Gastroesophageal sphincter (tissue), 4 donors: Measurements from ENCODE around the gene TBC1D1. TPM values are rescaled to one million over a fixed set of nuclear protein-coding genes. Genes with fewer than 3 reads are reported as not detected.
"Not testable (repeated sequence)": the region's sequence is repeated elsewhere in the genome, so short reads cannot be mapped to it uniquely, and the experiment has no call there.

Experiments used
- ATAC-seq: fragments of 150-250 bp; one replicate; pipeline ENCODE4 v1.9.1; 2016; ENCODE audit warnings: mild to moderate bottlenecking, moderate library complexity
- H3K27ac ChIP-seq, 4 donors: fragments of 200-600 bp; sonication (generic) in 3 of 4; 1 replicate in 3 of 4; 2 replicates in 1 of 4; pipeline ENCODE4 v1.5.1; 2016 to 2019
- H3K27me3 ChIP-seq: fragments of 200-600 bp; sonication (generic); one replicate; pipeline ENCODE4 v1.5.1; 2019
- H3K36me3 ChIP-seq, 2 donors: fragments of 200-600 bp; sonication (generic); one replicate each; pipeline ENCODE4 v1.5.1; 2019; ENCODE audit warnings: control low read depth in 1 of 2
- H3K4me1 ChIP-seq, 3 donors: fragments of 200-600 bp; sonication (generic); 1 replicate in 2 of 3; 2 replicates in 1 of 3; pipeline ENCODE4 v1.5.1; 2016 to 2019; ENCODE audit warnings: control low read depth in 2 of 3
- H3K4me3 ChIP-seq, 2 donors: fragments of 200-600 bp; sonication (generic); one replicate each; pipeline ENCODE4 v1.5.1; 2019; ENCODE audit warnings: mild to moderate bottlenecking in 1 of 2, moderate library complexity in 1 of 2
- H3K9me3 ChIP-seq, 3 donors: fragments of 200-600 bp; sonication (generic); one replicate each; pipeline ENCODE4 v1.5.1; 2017 to 2019; ENCODE audit warnings: control low read depth in 2 of 3
- CTCF ChIP-seq, 4 experiments: fragments of 200-600 bp in 2 of 4; fragments of 450-650 bp in 2 of 4; sonication (generic) in 1 of 4; IDR thresholded peaks; one replicate each; pipeline ENCODE4 v1.5.1; 2017 to 2019; ENCODE audit warnings: antibody characterized with exemption in 4 of 4, mild to moderate bottlenecking in 2 of 4, moderate library complexity in 2 of 4
- EP300 ChIP-seq: sonication (generic); formaldehyde crosslinking; IDR thresholded peaks from one replicate; pipeline ENCODE4 v1.6.1; 2017; ENCODE audit warnings: antibody characterized with exemption, mild to moderate bottlenecking
- POLR2A ChIP-seq, 2 donors: fragments of 450-650 bp; IDR thresholded peaks; one replicate each; pipeline ENCODE4 v1.6.1; 2017; ENCODE audit warnings: antibody characterized with exemption in 2 of 2, mild to moderate bottlenecking in 2 of 2, moderate library complexity in 1 of 2
- POLR2AphosphoS5 ChIP-seq: sonication (generic); formaldehyde crosslinking; IDR thresholded peaks from one replicate; pipeline ENCODE4 v1.6.1; 2017; ENCODE audit warnings: antibody characterized with exemption
- WGBS, 2 donors: methylation state at CpG; one replicate each; pipeline ENCODE4 v1.1.5; 2018; ENCODE audit warnings: low coverage in 1 of 2; 5-methylcytosine and 5-hydroxymethylcytosine counted together
- total RNA-seq, 4 donors: library from RNA; depleted of rRNA; stranded (reverse); fragments of >200 nt; gene quantifications; one replicate each; pipeline ENCODE4 v1.1.0, GENCODE V29; 2016

Gene TBC1D1
- total RNA-seq, 4 donors from 2014 or later = 190 to 279 (median 241) TPM

- TF ChIP-seq POLR2AphosphoS5 (no peak), EP300 (no peak), CTCF (IDR thresholded peaks at IDR 0.05) (no peak), POLR2A (IDR thresholded peaks at IDR 0.05) (no peak)
- no peak for ATAC-seq
- no peaks in the 10 kb centered on the region for H3K9me3 ChIP-seq
- peak overlapping the region in 3 of 4 donors; percentile 48 to 76 (median 64) for H3K27ac ChIP-seq
- WGBS, 2 donors = 87 to 93% methylated on average over 3 to 13 of the region's 37 CpGs
- no peak overlapping the region for H3K4me3 ChIP-seq
- no peaks in the 10 kb centered on the region for H3K27me3 ChIP-seq
- H3K4me1 ChIP-seq = peaks cover 6 to 78% (median 9%) of the 10 kb centered on the region in 3 donors
- H3K36me3 ChIP-seq = peaks cover 0 to 32% of the 10 kb centered on the region in 2 donors
Observed at GRCh38 chr4:38014421-38014852, 123.6 kb downstream of the TBC1D1 start.

GRCh38 chr4:38015886-38016515 lies 125.1 kb downstream of the TBC1D1 start:
- peaks cover 0 to 40% of the 10 kb centered on the region in 2 donors for H3K36me3 ChIP-seq
- peaks cover 0 to 65% (median 6%) of the 10 kb centered on the region in 3 donors for H3K4me1 ChIP-seq
- peak overlapping the region; percentile 64 to 80 (median 70) for H3K27ac ChIP-seq
- H3K27me3 ChIP-seq = no peaks in the 10 kb centered on the region
- WGBS, 2 donors = 53 to 67% methylated on average over 7 of the region's 7 CpGs
- no peaks in the 10 kb centered on the region for H3K9me3 ChIP-seq
- TF ChIP-seq CTCF (IDR thresholded peaks at IDR 0.05) (no peak), POLR2AphosphoS5 (peak; percentile 80)
- no peak overlapping the region for H3K4me3 ChIP-seq
- peak; percentile 75 for ATAC-seq

- H3K27ac ChIP-seq = peak overlapping the region; percentile 64 to 80 (median 70)
- H3K36me3 ChIP-seq = peaks cover 0 to 47% of the 10 kb centered on the region in 2 donors
- no peaks in the 10 kb centered on the region for H3K27me3 ChIP-seq
- WGBS, 2 donors = 93 to 100% methylated on average over 2 of the region's 2 CpGs
- H3K4me3 ChIP-seq = no peak overlapping the region
- no peaks in the 10 kb centered on the region for H3K9me3 ChIP-seq
- no peak for ATAC-seq
- TF ChIP-seq CTCF (IDR thresholded peaks at IDR 0.05) (no peak), POLR2AphosphoS5 (no peak), EP300 (no peak)
- H3K4me1 ChIP-seq = peaks cover 0 to 58% (median 6%) of the 10 kb centered on the region in 3 donors
Observed at GRCh38 chr4:38016698-38017097, 125.8 kb downstream of the TBC1D1 start.

- Histone ChIP-seq H3K4me3 (no peak overlapping the region), H3K27ac (peak overlapping the region in 2 of 4 donors; percentile 64 to 76), H3K36me3 (peaks cover 0 to 50% of the 10 kb centered on the region in 2 donors), H3K27me3 (no peaks in the 10 kb centered on the region), H3K4me1 (peaks cover 0 to 50% (median 6%) of the 10 kb centered on the region in 3 donors), H3K9me3 (no peaks in the 10 kb centered on the region)
- 91 to 96% methylated on average over 4 of the region's 5 CpGs for WGBS, 2 donors
- TF ChIP-seq POLR2AphosphoS5 (no peak), POLR2A (IDR thresholded peaks at IDR 0.05) (no peak), CTCF (IDR thresholded peaks at IDR 0.05) (no peak), EP300 (no peak)
- ATAC-seq = no peak
Observed at GRCh38 chr4:38017609-38018008, 126.7 kb downstream of the TBC1D1 start.

- Histone ChIP-seq H3K27ac (no peak overlapping the region), H3K9me3 (no peaks in the 10 kb centered on the region), H3K4me1 (peaks cover 0 to 52% (median 0%) of the 10 kb centered on the region in 3 donors), H3K36me3 (peaks cover 0 to 42% of the 10 kb centered on the region in 2 donors), H3K27me3 (no peaks in the 10 kb centered on the region), H3K4me3 (no peak overlapping the region)
- TF ChIP-seq EP300 = no peak
- TF ChIP-seq POLR2AphosphoS5 = no peak
- no peak for TF ChIP-seq POLR2A (IDR thresholded peaks at IDR 0.05)
- TF ChIP-seq CTCF (IDR thresholded peaks at IDR 0.05) = no peak
- ATAC-seq = no peak
- WGBS, 2 donors = 98 to 100% methylated on average over 3 to 7 of the region's 7 CpGs
Observed at GRCh38 chr4:38020386-38020785, 129.5 kb downstream of the TBC1D1 start.

- peak overlapping the region in 1 of 4 donors; percentile 74 for H3K27ac ChIP-seq
- not testable (repeated sequence) for ATAC-seq
Observed at GRCh38 chr4:38020961-38021360, 130.1 kb downstream of the TBC1D1 start.

More at GRCh38 chr4:38020961-38021360, 130.1 kb downstream of the TBC1D1 start:
- WGBS, 2 donors = 80 to 100% methylated on average over 1 to 4 of the region's 4 CpGs
- not testable (repeated sequence) for H3K27me3 ChIP-seq, H3K9me3 ChIP-seq, H3K4me3 ChIP-seq
- peaks cover 0 to 51% (median 0%) of the 10 kb centered on the region in 3 donors for H3K4me1 ChIP-seq
- H3K36me3 ChIP-seq = peaks cover 0 to 37% of the 10 kb centered on the region in 2 donors
